ENCODE results near the gene ABCG1.

DNA sequence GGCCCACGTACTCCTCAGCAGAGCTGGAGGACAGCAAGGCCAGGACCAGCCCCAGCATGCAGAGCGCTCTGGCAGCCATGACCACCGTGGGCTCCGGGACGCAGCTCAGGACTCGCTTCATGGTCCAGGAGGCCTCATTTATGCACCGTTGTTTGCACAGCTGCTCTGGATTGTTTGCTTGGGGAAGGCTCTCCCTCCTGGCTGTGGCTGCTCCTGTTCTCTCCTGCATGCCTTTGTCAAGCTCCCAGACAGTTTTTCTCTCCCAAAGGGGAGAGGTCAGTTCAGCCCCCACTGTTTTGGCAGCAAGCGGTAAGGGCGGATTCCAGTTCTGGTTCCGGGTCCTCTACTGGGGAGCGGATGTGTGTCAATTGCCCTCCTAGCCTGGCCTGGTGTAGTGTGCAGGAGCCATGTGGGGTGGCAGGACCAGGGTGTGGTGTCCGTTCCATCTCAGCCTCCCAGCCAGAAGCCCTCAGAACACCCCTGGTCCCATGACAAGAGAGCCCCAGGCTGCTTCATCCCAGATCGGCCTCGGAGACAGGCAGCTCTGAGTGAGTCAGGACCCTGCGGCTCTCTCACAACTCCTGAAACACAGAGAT, 96.5 kb downstream of the ABCG1 start, which contains the start of gene TFF3:
- no peak for TF ChIP-seq CTCF (conservative IDR thresholded peaks at IDR 0.05 in 1 of 2, IDR thresholded peaks at IDR 0.05 in 1 of 2; ENCODE audit: low read depth in 1 of 2, low read length in 2 of 2)
- no peak for TF ChIP-seq EZH2 (IDR thresholded peaks at IDR 0.05; ENCODE audit: low read length, missing control alignments)
